HG03457 (cell line): ENCODE measurements around the gene MPIG6B.

Experiments used
- ATAC-seq: cut with Tn5 transposase; IDR thresholded peaks from one replicate; pipeline ENCODE4 v1.9.1; 2021; ENCODE audit warnings: moderate number of reproducible peaks; ENCODE audit not compliant: unreplicated experiment

The MPIG6B gene

DNA sequence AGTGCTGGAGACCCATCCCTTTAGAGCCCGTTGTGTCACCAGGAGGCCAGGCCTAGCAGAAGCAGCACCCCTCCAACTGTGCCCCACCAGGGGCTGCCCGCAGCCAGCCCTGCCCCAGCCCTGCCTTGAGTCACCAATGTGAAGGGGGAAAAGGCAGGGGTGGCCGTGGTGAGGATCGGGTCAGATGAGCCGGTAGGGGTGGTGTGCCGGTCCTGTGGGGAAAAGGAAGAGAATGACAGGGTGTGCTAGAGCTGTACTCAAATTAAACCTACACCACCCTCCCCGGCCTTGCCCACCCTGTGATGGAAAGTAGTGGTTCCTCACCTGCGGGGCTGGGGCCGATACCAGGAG is 42.4 kb downstream of the MPIG6B start:
- no peak for ATAC-seq

DNA sequence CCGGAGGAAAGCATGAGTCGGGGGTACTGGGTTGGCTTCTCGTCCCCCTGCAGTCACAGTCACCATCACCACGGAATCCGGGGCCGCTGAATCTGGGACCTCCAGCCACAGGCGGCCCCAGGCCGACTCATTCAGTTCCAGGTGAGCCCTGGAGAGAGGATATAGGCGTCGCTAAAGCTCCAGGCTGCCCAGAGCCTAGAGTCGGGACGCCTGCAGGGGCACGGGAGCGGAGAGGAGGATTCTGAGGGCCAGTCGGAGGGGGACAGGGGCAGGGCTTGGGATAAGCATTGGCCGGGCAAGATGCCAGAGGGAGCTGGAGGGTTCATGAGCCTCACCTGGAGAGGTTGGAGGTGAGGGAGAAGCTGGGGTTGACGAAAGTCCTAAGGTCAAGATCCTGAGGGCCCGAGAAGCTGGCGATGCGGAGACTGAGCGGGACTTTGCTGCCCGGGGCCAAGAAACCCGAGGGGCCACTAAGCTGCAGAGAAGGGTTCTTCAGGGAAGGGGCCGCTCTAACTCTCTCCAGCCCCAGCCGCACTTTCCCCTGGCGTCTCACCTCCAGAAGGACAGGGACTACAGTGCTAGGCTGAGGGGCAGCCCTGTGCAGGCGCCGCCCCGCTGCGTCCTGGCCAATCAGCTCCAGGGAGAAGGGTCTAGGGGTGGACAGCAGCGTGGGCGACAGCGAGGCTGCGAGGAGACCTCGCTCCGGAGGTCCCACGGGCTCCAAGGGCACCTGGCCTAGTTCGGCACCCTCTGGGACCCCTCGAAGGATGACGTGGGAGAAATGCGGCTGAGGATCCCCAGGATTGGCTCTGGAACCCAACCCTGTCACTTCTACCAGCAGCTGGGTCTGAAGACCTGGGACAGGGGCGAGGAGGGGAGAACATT is 43.0 kb downstream of the MPIG6B start:
- ATAC-seq, result no peak

DNA sequence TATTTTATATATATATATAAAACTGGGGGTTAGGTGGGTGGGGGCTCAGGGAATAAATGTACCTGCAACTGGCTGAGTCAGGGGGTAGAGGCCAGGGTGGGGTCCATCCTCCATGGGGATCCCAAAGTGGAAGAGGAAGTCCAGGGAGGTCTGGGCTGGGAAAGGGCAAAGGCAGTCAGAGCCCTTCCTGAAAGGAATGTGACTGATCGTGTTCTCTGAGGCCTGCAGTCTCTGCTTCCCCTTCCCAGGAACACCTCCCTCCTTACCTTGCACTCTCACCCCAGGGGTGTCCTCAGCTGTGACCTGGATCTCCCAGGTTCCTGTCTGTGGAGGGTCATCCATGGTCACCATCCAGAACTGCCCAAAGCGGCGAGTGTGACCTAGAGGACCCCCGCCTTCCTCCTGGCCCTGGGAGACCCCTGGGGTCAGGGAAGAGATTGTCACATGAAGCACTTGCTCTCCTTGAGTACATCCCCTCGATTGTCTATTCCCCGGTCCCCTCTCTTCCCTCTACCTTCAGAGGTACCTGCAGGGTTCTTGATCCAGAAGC is 44.0 kb downstream of the MPIG6B start:
- no peak for ATAC-seq

DNA sequence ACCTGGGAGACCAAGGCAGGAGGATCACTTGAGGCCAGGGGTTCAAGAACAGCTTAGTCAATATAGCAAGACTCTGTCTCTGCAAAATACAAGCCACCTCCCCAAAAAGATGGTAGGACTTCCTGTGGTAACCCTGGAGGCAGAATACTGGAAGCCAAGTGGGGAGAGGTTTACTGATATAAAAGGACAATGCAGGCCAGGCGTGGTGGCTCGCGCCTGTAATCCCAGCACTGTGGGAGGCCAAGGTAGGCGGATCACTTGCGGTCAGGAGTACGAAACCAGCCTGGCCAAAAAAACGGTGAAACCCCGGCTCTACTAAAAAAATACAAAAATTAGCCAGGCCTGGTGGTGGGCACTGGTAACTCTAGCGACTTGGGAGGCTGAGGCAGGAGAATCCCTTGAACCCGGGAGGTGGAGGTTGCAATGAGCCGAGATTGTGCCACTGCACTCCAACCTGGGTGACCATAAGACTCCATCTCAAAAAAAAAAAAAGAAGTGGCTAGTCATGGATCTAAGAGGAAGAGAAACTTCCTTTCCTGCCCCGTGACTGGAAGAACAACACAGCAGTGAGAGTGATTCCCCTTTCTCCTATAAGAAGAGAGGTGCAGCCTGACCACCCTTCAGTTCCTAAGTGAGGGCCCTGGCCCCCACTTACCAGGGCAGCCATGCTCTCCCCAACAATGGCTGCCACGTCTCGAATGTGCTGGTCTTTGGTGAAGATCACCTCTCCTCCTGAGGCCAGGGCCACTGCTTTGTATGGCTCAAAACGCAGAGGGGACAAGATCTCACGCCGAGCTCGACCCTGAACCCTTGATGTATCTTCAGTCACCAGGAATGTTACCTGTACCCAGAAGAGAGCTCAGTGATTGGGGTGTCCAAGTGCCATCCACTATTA is 45.4 kb downstream of the MPIG6B start:
- ATAC-seq, result no peak

DNA sequence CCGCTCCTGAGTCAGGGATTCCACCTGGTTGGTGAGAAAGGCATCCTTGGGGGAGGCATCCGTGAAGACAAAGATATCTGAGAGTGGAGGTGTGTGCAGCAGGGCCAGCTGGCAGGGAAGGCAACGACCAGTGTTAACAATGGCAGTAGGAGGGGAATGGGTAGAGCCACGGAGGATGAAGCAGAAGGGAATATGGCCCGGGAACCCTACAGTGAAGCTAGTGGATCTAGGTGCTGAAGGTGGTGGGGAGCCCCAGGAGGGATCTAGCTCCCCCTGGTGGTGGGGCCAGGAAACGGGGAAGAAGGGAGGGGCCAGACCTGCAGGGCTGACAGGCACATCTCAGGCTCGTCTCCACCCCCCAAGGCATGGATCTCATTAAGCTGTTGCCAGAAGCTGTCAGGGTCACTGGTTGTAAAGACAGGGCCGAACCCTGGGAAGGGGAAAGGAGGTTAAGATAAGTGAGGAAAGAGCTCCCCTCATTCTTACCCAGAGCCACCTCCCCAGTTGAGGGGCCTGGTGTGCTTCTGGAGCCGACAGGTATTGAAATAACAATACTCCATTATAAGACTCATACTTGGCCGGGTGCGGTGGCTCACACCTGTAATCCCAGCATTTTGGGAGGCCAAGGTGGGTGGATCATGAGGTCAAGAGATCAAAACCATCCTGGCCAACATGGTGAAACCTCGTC is 46.7 kb downstream of the MPIG6B start:
- no peak for ATAC-seq

DNA sequence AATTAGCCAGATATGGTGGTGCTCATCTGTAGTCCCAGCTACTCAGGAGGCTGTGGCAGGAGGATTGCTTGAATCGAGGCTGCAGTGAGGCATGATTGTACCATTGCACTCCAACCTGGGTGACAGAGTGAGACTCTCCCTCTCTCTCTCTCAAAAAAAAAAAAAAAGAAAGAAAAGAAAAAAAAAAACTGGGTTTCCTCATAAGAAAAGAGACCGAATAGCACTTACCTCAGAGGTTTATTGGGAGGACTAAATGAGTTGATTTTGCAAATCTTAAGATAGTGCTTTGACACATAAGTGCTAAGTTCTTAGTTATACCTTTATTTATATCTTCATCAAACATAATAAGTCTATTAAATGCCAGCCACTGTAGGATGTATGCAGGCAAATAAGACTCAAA is 47.7 kb downstream of the MPIG6B start:
- ATAC-seq, result no peak

DNA sequence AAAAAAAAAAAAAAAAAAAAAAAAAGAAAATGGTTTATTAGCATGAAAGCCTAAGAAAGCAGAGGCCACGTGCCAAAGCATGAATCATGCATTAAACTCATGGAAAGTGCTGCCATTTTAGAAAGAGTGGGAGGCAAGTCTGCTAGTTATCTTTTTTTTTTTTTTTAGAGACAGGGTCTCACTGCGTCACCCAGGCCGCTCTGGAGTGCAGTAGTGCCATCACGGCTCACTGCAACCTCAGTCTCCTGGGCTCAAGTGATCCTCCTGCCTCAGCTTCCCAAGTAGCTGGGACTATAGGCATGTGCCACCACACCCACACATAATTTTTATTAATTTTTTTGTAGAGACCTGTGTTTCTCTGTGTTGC is 48.8 kb downstream of the MPIG6B start:
- no peak for ATAC-seq

DNA sequence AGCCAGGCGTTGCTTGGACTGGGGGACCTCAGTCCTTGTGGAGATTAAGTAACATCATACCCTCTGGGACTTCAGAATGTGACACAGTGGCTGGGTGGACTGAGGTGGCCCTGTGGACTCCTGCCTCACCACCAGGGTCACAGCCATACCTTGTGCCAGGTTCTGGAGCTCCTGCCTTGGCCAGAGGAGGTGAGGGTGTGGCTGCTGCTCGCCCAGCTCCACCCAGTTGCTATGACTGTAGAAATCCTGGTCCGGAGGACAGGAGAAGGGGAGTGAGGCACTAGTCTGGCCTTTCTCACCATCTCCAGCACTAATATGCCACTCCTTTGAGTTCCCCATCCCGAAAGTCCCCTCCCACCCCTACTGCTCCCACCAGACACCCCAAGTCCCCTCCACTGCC is 52.0 kb downstream of the MPIG6B start:
- ATAC-seq, result no peak

DNA sequence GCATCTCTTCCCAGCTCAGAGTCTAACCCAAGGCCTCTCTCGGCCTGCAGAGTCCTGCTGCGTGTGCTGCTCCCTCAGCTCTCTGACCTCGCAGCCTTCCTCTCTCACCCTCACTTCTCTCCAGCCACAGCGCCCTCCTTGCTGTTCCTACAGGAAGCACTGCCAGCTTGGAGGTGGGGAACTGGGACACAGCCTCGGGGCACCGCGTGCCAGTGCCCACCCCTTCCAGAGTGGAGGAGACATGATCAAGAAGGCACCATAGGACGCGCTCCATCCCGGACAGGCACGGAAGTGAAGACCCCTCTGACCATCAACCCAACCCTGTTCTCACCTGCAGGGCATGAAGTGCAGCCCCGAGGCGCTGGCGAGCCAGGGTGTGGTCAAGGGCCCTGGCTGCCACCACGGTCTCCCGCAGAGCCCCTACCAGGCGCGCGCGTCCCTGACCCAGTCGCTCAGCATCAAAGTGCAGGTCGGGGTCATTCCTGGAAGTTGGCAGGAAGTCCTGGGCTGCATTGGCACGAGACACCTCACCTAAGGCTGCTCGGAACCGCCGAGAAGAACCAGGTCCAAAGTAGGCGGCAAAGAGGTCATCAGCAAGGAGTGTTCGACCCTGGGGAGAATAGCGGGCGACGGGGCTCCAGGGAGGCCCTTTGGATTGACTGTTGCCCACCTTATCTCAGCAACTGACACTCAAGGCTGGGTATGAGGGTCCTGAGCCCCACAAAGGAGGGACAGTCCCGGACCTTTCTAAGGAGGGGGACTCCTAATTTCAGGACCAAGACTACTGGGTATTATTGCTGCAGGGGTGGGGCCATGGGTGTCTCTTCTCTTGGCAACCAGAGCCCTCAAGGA is 52.7 kb downstream of the MPIG6B start:
- ATAC-seq, result no peak
